ENCODE results near the gene PDE4D.

- TF ChIP-seq, protein P1, sequence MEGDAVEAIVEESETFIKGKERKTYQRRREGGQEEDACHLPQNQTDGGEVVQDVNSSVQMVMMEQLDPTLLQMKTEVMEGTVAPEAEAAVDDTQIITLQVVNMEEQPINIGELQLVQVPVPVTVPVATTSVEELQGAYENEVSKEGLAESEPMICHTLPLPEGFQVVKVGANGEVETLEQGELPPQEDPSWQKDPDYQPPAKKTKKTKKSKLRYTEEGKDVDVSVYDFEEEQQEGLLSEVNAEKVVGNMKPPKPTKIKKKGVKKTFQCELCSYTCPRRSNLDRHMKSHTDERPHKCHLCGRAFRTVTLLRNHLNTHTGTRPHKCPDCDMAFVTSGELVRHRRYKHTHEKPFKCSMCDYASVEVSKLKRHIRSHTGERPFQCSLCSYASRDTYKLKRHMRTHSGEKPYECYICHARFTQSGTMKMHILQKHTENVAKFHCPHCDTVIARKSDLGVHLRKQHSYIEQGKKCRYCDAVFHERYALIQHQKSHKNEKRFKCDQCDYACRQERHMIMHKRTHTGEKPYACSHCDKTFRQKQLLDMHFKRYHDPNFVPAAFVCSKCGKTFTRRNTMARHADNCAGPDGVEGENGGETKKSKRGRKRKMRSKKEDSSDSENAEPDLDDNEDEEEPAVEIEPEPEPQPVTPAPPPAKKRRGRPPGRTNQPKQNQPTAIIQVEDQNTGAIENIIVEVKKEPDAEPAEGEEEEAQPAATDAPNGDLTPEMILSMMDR (IDR thresholded peaks at IDR 0.05), result no peak
- TF ChIP-seq EZH2 (IDR thresholded peaks at IDR 0.05; ENCODE audit: borderline replicate concordance, insufficient read depth, low read depth, low read length, poor library complexity, severe bottlenecking), result no peak
Observed at GRCh38 chr5:59180515-59180914, 713.0 kb downstream of the PDE4D start.
